GM19240 (cell line): Measurements from ENCODE around the gene ANTXR1.
"Not testable (repeated sequence)": the region's sequence is repeated elsewhere in the genome, so short reads cannot be mapped to it uniquely, and the experiment has no call there.

Source experiments
- DNase-seq: peaks from one replicate; pipeline ENCODE4 v3.0.0; 2011; ENCODE audit warnings: low spot score; ENCODE audit not compliant: insufficient read length

Gene ANTXR1

DNA sequence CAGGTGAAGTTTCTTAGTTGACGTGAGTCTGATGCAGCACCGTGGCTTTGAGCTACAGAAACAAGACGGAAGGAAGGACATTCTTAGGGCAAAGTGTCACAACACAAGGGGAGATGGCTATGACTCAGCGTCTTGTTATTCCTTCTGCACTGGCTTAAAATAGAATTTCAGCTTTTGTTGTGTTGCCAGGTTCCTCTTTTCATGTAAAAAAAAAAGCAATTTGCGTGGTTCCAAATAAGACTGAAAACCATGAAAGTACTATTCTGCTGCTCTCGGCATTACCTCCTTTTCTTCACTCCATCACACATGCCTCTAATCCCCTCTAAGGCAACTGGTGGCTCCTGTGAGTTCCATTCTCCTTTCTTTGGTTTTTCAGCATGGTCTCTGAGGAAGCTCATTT lies 150.1 kb downstream of the ANTXR1 start:
- DNase-seq: no peak

DNA sequence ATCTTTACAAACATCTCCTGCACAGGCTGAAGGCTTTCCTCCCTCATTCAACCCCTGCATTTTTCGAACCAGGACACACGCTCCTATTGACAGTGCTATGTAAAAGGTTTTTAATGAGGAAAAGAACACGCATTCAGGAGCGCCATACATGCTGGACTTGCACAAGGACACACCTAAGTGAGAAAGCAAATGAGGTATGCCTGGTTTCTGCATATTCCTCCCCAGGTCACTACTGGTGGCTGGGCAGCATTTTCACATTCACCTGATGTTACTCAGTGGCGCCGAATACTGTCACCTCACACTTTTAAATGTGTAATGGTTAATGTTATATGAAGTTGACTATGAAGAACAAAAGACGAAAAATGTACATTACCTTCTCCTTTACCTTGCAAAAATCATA lies 150.6 kb downstream of the ANTXR1 start:
- no peak for DNase-seq

DNA sequence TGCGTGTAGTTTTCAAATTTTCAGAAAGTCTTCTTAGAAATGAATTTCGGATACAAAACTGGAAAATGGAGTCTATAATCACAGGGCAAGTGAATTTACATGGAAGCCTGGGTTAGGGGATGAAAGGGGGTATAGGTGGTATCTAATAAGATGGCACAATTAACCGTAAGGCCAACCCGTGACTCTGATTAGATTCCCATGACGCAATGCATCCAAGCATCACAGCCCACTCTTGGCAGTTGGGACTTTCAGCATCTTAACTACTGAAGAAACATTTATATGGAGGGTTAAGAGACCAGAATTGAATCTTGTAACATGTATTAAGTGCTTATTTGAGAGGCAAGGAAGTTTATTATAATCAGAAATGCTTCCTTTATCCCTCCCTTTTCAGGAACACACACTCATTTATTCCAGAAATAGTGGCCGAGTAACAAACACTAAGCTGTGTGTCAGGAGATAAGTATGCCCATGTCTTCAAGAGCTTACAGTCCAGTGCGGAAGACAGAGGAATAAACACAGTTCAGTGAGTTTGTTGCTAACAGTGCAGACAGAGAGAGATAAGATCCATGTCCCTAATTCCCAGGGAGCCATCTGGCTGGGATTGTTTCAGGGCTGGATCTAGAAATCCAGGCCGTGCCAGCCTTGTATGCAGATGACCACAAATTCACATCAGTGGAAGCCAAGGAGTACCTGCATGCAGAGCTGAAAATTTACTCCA lies 151.2 kb downstream of the ANTXR1 start:
- no peak for DNase-seq

DNA sequence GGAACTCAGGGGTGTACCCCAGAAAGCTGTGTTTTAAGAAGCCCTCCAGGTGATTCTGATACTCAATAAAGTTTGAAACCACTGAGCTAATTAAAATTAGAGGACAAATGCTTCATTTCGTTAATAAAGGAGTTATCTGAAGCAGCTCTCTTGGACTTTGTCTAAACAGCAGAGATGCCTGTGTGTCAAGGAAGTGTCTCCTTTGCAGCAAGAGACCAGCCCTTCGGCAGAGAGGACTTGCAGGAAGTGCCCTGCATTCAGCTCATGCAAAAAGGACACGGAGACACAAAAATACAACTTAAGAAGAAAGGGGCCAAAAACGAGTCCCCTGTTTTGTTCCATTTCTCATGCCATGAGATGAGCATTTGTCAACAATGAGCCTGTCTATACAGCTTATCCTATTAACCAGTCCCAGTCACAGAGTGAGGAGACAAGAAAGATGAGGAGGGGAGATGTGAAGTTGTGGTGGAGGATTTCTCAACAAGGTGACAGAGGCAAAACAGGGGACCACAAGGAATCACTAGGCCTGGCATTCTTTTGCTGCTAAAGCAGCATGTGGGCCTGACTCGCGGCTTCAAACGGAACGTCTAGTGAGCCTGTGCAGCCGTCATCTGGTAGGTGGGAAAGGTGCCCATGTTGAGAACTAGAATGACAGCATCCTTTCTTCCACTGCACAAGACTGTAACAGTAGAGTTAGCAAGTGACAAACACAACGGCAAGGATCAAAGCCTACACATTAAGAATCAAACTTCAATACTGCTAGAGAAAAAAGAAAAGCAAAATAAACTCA lies 152.3 kb downstream of the ANTXR1 start:
- no peak for DNase-seq

DNA sequence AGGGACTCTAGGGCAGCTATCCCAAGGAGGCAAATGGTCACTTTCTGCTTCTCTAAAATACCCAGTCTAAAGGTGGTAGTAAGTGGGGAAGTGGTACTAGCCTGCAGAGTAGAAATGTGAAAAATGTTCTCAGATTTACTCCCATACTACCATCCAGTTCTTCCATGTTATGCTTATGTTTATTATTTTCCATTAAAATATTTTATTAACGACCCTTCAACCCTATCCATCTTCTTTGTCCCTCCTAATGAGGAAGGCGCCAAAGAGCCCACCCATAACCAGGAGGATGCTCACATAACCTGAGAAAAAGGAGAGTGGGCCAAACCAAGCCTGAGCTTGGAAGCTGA lies 153.5 kb downstream of the ANTXR1 start:
- DNase-seq: no peak

DNA sequence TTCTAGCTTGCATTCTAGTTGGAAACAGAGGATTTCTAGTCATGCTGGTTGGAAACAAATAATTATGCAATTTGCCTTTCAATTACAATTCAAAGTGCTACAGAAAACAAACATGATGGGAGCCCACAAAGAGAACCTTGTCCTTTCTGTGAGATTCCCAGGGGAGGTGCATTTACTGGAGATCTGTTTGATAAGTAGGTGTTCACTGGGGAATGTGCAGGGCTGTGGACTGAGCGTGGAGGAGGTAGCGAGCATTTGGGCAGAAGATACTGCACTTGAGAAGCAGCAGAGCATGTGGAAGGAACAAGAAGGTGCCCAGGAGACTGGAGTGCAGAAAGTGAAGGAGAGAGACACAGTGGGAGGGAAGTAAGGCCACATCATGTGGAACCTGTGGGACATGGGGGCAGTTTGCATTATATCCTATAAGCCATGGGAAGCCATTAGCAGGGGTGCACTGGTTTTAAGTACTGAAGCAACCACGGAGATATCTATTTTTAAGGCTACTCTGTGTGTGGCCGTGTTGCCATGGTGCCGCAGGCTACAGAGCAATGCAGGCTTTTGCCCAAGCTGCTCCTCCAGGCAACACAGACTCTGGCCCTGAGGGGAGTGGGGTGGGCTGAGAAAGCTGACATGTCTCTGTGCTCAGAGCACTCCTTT lies 154.0 kb downstream of the ANTXR1 start:
- DNase-seq: no peak

DNA sequence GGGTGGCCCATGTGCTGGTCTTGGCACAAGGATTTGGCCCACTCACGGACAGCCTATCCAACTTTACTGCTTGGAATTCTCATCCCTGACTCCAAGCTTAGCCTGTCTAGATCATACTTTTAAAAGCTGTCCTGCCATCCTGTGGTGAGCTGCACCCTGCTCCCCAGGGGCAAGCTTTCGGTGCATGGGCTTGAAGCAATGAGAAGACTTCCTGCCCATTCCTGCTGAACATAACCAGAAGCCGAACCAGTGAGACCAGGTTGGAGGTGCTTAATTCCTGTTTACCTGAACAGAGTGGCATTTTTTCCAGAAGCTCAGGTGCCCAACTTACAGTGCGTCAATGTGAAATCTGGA lies 154.5 kb downstream of the ANTXR1 start:
- no peak for DNase-seq

DNA sequence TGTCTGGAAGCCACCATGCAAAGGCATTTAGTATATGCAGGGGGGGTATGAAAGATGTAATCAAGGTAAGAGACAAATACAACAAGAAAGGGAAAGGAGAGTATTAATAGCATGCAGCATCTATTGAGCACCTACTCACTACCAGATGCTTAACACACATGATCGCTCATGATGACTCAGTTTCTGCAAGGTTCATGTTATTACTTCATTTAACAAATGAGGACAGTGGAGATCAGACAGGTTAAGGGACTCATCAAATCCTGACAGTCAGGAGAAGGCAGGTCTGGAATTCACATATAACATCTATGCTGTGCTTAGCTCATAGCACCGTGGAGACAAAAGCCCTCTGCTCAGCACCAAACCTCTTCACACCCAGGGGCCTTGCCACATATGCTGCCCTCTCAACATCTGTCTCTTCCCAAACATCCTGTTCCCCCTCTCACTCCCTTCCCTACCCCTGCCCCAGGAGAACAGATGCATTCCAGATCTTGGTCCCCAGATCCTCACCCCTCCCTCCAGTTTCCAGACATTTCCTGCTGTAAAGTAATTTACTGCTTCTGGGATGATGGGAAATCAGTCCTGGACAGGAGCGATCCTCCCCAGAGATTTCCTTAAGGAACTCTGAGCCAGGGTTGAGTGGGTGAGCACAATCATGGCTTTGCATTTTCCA lies 155.3 kb downstream of the ANTXR1 start:
- no peak for DNase-seq

DNA sequence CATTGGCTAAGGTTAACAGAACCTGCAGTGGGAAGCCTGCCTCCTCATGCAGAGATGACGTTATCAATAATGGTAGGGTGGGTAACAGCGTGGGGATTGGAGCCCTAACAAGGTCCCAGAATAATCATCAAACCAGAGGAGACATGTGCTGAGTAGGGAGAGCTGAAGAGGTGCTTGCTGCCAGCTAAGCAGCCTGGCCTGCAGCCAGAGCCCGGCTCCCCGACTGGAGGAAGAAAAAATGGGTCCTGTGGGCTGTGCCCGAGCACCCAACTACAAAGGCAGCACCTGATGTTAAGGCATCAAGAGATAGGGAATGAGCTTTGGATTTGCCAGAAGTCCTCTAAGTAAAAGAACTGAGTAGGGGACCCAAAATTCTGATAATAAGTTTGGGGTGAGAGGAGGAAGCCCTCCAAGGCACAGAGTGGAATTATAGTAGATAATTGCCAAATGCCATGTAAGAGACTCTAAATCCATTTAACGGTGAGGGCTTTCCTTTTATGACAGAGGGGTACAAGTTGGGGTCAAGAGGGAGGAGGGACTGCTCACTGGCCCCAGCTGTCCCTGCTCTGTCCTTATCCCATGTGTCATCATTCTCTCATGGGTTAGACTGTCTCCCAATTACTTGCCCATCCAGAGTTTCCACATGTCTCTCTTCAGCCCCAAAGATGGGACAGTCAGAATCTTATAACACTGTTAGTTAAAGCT lies 156.1 kb downstream of the ANTXR1 start:
- DNase-seq: no peak

DNA sequence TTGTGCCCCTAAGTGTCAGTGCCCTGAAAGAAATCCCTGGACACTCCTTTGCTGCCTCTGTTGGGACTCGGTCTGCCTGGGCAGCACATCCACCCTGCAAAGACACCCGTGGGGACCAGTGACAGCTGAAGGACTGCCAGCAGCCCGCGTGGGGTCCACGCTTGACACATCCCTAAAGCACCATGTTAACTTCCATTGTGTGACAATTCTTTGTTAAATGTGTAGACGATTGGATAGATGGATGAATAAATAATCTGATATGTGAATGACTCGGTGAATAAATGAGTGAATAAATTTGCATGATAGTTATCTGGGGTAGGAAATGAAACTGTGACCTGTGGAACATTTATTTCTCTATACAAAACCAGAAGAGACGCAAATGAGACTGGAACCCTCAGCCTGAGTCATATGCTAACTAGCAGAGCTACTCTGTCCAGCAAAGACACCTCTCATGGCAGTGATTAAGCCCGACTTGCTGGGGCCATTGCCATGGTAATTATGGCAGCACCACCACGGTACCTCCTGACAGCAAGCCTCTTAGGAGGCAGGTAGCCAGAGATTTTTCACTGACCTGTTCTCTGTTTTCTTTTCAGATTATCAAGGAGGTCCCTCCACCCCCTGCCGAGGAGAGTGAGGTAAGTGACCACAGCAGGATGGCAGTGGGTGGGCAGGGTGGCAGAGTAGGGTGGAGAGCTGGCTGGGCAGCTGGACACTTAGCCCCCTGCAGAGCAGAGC lies 156.8 kb downstream of the ANTXR1 start:
- no peak for DNase-seq

DNA sequence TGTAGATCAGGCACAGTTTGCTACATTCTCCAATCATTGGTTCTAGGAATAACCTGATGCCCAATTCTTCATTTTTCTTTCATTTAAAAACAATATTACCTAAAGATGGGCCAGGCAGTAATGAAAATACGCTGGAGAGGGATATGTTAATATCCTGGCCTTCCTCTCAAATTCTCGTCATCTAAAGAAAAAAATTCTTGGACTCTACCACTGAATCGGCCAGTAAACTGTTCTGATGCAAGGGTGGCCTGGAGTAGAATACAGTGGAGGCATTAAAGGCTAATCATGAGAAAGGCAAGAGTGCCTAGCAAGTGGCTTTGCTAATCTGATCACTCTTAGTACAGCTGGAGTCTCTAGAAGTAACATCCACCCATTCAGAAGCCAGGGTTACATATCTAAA lies 157.7 kb downstream of the ANTXR1 start:
- no peak for DNase-seq

DNA sequence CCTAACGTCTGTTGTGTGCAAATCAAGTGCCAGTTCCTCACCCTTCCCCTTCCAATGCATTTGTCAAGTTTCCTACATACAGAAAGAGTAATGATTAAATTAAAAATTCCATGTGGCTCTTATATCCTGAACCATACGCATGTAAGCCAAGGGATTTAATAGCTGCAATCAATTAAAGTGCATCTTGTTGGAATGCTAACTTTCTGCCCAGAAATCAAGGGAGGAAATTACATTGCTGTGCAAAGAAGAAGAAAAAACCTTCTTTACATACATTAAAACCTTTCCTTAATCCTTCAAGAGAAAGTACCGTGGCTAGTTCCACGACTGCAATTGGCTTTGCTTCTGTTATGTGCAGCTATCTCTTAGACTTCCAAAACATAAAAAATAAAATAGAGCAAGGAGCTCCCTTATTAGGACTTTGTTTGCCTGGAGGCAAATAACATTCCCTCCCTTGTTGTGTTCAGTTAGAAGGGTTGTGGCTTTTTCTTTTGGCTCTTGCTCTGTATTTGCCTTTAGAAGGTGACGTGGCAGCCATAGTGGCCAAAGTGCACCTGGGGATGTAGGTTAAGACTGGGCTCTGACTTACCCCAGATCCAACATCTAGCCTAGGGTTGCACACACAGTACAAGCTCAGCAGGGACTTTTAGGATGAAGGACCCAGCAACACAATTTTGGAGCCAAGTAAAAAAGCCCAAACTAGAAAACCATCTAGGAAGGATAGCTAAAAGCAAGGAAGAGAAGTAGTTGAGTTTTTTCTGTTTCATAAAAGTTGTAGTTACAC lies 158.3 kb downstream of the ANTXR1 start:
- no peak for DNase-seq

DNA sequence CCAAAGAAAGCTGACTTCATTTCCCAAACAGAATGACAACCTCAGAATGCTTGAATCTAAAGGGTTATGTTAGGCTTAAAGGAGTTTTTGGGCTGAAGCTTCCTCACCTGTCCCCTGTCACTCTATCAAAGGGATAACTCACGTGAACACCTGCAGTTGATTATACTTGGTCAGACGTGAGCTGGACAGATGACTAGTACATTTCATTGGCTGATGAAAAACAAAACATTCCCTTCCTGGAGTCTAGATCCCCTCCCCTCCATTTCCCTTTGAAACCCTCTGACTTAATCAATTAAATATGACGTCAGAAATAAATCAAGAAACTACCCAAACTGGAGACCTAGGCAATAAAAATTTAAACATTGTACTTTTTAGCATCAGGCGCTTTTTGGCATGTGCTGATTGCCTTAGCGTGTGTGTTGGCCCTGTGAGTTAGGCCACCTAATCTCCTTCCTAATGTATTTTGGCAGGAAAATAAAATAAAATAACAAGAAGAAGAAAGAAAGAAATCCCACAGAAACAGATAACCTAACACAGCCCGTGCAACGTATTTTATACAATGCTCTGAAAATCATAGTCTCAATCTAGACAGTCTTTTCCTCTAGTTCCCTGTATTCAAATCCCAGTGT lies 159.0 kb downstream of the ANTXR1 start:
- no peak for DNase-seq

DNA sequence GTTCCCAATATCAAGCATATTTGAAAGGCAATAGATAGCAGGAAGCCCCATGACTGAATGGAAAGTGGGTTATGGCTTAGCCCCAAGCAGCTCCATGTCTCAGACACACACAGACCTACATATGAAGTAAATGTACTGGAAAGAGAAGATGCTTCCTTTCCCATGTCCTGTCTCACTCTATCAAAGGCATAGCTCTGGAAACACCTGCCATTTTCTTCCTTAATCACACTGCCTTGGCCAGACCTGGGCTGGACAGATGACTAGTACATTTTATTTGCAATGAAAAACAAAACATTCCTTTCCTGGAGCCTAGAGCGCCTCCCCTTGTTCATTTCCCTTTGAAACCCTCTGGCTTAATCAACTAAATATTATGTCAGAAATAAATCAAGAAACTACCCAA lies 160.7 kb downstream of the ANTXR1 start:
- no peak for DNase-seq

DNA sequence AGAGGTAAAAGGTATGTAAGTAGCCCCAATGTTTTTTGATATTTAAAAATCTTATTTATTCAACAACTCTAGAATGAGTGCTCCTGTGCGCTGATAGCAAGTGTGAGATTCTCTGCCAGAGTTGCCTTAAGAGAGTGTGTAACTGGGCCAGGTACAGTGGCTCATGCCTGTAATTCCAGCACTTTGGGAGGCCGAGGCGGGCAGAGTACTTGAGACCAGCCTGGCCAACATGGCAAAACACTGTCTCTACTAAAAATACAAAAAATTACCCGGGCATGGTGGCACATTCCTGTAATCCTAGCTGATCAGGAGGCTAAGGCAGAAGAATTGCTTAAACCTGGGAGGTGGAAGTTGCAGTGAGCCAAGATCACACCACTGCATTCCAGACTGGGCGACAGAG lies 161.2 kb downstream of the ANTXR1 start:
- not testable (repeated sequence) for DNase-seq

DNA sequence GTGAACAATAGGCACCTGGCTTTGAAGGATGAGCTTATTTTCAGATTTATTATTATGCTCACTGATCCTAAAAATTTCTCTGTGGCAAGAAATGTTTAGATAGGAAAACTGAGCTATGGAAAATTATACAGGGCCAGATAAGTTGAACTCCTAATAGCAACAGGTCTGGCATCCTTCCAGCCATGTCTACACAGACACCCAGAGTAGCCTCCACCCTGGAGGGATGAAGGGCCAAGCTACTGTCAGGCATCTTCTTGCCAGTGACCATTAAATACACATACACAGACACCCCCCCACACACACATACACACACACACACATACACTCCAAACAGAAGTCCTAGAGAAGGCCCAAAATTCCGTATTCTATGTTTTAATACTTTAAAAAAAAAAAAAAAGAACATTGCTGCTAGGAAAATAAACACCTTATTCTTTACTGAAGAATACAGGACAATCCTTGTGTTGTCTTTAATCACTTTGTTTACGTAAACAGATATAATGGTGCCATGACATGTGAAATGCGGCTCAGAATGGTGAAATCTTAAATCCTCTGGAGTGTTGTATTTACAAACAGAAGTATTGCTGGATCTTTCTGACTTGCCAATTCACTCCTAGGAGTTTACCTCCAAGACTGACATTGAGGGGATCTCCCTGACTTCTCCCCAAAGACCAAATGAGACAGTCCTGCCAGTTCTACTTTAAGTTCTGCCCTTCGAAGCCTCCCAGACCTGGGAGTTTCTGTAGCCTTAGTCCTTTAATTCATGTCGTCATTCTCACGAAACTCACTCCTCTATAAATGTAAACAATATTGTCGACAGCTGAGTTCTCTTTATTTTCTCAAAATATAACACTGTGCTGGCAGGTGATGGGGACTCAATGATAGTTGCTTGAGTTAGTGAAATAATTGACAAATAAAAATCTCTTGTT lies 163.1 kb downstream of the ANTXR1 start:
- DNase-seq: no peak

DNA sequence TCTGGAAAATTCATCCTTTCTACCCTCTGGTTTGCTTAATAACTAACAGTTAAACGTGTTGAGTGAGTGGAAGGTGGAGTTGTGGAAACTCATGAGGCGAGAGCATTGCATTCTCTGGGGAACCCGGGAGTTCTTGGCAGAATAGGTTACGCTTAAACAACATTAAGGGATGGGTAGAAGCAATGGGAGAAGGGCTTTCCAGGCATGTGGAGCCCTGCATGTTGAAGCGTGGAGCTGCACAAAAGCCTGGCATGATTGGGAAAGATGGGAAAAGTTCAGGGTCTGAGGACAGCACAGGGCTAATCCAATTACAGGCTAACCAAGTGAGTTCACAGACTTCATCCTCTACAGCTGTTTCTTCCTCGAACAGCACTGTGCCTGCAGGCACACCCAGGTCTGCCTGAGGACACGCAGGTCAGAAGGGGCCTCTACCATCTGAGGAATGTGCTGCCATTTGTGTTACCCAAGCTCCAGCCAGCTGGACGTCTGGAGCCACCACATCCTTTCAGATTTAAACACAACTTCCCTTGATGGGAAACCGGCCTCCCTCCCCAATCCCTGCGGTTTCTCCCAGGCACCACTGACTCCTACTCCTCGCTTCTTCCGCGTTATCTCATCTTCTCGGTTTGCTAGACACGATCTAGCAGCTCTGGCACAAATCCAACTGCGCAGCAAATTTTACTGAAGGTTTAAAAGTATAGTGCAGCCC lies 164.2 kb downstream of the ANTXR1 start:
- no peak for DNase-seq
